Lung microvascular endothelial cell (primary cell): ENCODE measurements around the gene CCDC47. TPM values are rescaled to one million over a fixed set of nuclear protein-coding genes. Genes with fewer than 3 reads are reported as not detected.

Source experiments
- DNase-seq, 2 donors: peaks; one replicate each; pipeline versions ENCODE4 v3.0.0 to v3.0.0-alpha.2; 2010; ENCODE audit warnings: low read depth in 2 of 2
- total RNA-seq: library from RNA; depleted of rRNA; stranded (reverse); fragments of >200 nt; gene quantifications from 2 replicates; pipeline ENCODE4 v1.2.1, GENCODE V29; 2014

CCDC47 gene
- total RNA-seq, 1 donor from 2014 or later = 91.3 TPM

GRCh38 chr17:63783522-63783921 is 10.1 kb upstream of the CCDC47 start:
- DNase-seq = no peak

GRCh38 chr17:63780928-63781327 is 7.5 kb upstream of the CCDC47 start:
- no peak for DNase-seq

DNA sequence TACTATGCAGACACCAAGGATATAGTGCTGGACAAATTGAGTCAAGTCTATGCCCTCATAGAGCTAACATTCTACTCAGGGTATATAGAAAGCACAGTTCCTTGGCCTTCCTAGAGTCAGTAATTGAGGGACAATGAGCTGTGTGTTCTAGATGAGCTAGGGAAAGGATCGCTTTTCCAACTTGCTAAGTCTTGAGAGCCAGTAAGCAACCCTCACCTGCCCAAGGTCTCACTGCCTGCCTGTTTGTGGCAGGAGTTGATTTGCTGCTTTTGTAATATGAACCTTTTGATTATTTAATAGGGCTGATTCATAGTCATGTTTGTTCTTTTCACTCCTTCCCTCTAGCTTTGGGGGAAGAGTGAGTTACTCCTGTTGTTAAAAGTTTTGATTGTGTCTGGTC is 7.1 kb upstream of the CCDC47 start:
- DNase-seq = no peak

DNA sequence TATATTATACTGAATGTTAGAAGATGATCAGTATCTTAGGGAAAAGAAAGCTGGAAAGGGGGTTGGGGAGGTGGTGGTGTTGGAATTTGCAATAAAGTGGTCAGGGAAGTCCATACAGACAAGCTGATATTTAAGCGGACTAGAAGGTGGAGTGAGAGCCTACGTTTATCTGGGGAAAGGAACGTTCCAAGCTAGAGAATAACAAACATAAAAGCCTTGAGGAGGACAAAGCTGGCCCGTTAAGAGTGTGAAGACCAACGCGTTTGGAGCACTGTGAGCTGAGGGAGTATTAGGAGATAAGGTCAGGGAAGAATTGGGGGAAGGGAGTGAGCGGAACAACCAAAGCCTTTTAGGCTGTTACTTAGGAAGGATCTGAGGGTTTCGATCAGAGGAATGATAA is 2.0 kb upstream of the CCDC47 start:
- peak; percentile 8 to 11 for DNase-seq

- DNase-seq = peak in 1 of 2 donors; percentile 31
Measured at GRCh38 chr17:63774969-63775265, 1.5 kb upstream of the CCDC47 start.

GRCh38 chr17:63774141-63774968 is 958 bp upstream of the CCDC47 start, which contains the start of gene DDX42:
Gene DDX42 (plus strand): TSS chr17:63774170. CDS start chr17:63787050, 12,880 bp downstream.
- peak; percentile 58 to 71 for DNase-seq

DNA sequence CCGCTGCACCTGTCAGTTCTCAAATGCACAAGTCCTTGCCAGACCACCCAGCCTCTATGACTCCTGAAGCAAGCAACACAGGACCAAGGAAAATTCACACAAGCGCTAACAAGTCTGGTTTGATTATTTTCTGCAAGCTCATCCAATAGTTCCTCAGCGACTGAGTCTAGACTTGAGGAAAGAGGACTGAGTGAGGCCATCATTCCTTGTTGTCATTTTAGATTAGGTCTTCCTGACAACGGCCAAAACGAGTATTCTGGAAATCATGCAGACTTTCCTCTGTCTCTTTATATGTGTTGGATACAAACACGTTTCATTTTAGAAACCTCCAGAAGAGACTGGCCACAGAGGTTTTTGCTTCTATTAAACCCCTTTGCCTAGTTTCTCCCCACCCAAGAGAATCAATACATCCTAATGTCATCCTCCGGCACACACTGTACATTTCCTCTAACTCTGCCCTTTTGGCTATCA is 561 bp downstream of the CCDC47 start:
- peak in 1 of 2 donors; percentile 48 for DNase-seq

- no peak for DNase-seq
Measured at GRCh38 chr17:63768433-63768832, 5.0 kb downstream of the CCDC47 start.

- DNase-seq = no peak
Measured at GRCh38 chr17:63766754-63767153, 6.6 kb downstream of the CCDC47 start.

- DNase-seq = no peak
Measured at GRCh38 chr17:63764716-63765115, 8.7 kb downstream of the CCDC47 start.

DNA sequence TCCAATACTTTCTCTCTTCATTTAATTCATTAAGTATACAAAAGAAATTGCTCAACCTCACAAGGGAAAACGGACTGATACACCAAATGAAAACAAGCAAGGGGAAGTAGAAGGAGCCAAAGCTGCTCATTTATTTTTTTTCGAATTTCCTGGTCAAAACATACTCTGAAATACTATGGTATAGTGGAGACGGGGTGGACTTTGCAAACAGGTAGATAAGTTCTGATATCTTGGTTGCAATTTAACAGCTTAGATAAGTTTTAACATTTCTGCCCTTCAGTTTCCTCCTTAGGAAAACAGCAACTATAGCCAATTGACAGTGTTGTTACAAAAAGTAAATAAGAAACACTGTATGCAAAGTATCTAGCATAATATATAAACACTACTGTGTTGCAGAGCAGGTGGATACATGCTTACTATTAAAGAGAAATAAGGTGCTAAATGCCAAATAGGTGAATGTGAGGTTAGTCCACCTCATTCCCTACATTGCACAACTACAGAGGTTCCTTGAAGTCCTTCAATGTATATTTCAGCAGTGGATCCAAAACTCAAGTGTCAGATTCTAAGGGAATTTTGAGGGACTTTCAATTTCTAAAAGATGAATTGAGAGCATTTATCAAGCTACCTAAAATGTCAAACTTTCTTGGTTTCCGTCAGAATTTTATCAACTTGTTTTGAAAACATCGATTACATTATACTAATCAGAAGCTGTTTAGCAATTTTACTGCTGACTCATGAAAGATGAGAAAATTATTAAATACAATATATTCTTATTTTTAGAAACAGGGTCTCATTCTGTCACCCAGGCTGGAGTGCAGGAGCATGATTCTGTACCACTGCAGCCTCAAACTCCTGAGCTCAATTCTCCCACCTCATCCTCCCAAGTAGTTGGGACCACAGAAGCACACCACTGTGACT is 11.0 kb downstream of the CCDC47 start:
- peak in 1 of 2 donors; percentile 72 for DNase-seq

GRCh38 chr17:63760771-63761539 is 12.4 kb downstream of the CCDC47 start:
- DNase-seq = no peak

GRCh38 chr17:63758428-63758827 is 15.0 kb downstream of the CCDC47 start:
- peak in 1 of 2 donors; percentile 21 for DNase-seq

DNA sequence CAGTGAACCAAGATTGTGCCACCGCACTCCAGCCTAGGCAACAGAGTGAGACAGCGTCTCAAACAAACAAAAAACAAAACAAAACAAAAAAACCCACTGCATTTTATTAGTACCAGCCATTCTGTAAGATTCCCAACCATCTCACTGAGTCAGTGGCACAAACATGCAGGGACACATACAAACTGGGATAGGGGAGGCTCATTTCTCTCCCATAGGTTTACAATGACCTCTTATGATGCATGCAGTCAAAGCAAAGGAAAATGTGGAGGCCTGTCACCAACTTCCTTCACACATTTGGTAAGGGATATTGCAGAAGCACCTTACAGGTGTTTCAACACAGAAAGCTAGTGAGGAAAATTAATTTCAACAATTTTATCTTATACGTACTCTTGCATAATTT is 19.4 kb downstream of the CCDC47 start:
- no peak for DNase-seq

DNA sequence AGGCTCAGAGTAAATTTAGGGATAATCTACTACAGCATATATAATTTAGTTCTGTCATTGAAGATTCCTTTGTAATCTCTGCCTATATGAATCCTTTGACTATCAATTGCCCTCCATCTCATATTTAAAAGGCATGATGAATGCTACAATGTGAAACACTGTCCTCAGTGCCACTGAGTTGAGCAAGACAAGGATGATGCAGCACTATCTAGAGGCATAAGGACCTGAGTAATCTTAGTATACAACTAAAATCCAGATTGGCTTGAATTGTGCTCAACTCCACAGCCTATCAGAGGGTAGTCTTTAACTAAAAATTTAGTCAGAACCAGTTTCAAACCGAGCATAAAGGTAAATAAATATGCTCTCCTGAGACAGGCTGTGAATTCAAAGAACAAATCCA is 20.2 kb downstream of the CCDC47 start:
- DNase-seq = no peak

DNA sequence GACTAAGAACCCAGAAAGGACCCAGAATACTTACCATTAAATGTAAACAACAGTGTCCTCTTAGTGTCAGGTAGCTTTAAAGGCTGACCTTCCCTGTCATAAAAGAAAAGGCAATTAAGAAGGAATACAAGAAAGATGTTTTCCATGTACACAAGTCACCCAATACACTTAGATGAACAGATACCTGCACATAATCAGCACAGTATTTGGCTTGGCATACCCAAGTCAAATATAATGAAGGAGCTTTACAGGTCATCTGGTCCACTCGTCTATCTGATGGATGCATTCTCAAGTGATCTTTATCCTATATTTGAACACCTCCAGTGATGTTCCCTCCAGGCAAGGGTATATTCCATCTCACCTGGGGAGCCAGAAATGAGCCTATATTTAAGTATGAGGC is 20.7 kb downstream of the CCDC47 start:
- DNase-seq = no peak

GRCh38 chr17:63751806-63752205 is 21.6 kb downstream of the CCDC47 start:
- no peak for DNase-seq

DNA sequence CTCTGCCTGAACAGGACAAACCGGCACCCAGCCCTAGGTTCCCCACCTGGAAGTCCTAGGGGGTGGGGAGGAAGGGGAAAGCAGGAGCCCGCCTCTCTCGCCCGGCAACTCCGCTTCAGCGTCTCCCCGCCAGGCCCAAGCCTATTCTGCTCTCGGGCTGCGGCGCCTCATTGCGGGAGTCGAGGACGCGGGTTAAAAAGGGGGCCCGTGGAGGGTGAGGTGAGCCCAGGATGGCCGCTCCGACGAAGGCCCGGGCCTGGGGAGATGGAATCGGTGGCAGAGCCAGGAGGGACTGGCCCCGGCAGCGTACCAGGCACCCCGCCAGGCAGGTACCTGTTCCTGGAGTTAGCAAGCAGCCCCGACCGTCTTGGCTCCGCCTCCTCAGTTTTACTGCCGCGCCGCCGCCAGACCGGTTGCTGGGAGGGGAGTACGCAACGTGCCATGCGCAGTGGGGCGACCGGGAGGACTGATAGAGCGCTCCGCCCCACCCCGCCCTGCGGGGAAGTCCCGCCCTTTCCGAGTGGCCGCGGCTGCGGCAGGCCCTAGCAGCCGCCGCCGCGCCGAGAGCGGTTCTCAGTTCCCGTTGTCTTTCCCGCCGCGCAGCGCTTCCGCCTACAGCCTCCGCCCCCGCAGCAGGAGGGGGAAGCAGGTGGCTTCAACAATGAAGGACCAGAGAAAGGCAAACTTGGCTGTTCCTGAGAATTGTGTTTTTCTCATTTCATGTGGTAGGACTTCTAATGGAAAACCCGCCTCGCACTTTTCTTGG is 31.8 kb downstream of the CCDC47 start, which contains the start of gene STRADA:
TSS of gene STRADA (minus strand) at position 392 of the 766 bp plus-strand sequence. CDS start 13,430 bp downstream, outside the sequence.
- DNase-seq = peak; percentile 97 to 98

GRCh38 chr17:63741143-63741407 is 32.3 kb downstream of the CCDC47 start:
- DNase-seq = no peak

DNA sequence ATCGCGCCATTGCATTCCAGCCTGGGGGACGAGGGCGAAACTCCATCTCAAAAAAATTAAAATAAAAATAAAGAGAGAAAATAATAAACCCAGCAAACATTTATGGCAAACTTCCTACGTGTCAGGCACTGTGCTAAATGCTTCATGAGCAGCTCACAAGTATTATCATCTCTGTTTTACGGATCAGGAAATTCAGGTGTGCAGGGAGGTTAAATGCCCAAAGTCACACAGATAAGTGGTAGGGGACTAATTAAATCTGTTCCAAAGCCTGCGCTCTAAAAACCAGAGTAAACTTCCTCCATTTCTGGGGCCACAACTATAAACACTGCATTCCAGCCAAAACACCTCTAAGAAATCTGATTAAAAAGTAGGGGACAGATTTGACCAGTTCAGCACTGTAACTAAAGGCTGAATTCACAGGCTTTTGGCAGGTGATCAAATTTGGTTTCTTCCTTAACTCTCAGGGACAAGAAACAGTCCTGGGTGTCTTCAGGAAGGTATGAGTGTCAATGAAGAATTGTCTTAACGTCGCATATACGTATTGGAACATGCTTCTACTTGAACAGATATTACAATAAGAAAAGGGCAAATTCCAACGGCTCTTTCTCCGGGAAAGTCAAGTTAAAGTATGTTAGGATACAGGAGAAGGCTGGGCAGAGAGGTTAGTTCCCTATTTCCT is 32.8 kb downstream of the CCDC47 start:
- peak in 1 of 2 donors; percentile 17 for DNase-seq
